HEK293 (cell line): ENCODE data around the gene PLSCR3.
A peak's percentile ranks its signal among the peaks of the same experiment; 100 is the strongest.

ENCODE experiments used
- GLIS2 ChIP-seq: fragments of 450-650 bp; formaldehyde crosslinking; IDR thresholded peaks from 2 replicates; pipeline ENCODE4 v1.5.1; 2016; ENCODE audit warnings: missing biosample characterization, missing genetic modification characterization
- IKZF3 ChIP-seq: fragments of 450-650 bp; IDR thresholded peaks from 2 replicates; pipeline ENCODE4 v1.5.0; 2018; ENCODE audit warnings: missing biosample characterization, mild to moderate bottlenecking, missing genetic modification characterization, moderate library complexity
- KLF7 ChIP-seq: fragments of 450-650 bp; formaldehyde crosslinking; IDR thresholded peaks from 2 replicates; pipeline ENCODE4 v1.5.1; 2016; ENCODE audit warnings: missing biosample characterization, missing genetic modification characterization, borderline replicate concordance
- KLF9 ChIP-seq: fragments of 450-650 bp; formaldehyde crosslinking; IDR thresholded peaks from 2 replicates; pipeline ENCODE4 v1.5.1; 2016; ENCODE audit warnings: missing biosample characterization, missing genetic modification characterization, low read depth
- MYNN ChIP-seq: fragments of 450-650 bp; formaldehyde crosslinking; IDR thresholded peaks from 2 replicates; pipeline ENCODE4 v1.5.1; 2016; ENCODE audit warnings: missing biosample characterization, missing genetic modification characterization, borderline replicate concordance
- OSR2 ChIP-seq: fragments of 450-650 bp; formaldehyde crosslinking; IDR thresholded peaks from 2 replicates; pipeline ENCODE4 v1.5.1; 2016; ENCODE audit warnings: missing biosample characterization, missing genetic modification characterization
- OVOL3 ChIP-seq: fragments of 450-650 bp; formaldehyde crosslinking; IDR thresholded peaks from 2 replicates; pipeline ENCODE4 v1.5.1; 2016; ENCODE audit warnings: missing biosample characterization, missing genetic modification characterization
- RBAK ChIP-seq: fragments of 450-650 bp; formaldehyde crosslinking; IDR thresholded peaks from 2 replicates; pipeline ENCODE4 v1.5.1; 2016; ENCODE audit warnings: missing biosample characterization, missing genetic modification characterization
- SP3 ChIP-seq: fragments of 450-650 bp; formaldehyde crosslinking; IDR thresholded peaks from 2 replicates; pipeline ENCODE4 v1.5.1; 2016; ENCODE audit warnings: missing biosample characterization, missing genetic modification characterization
- ZBTB1 ChIP-seq: fragments of 450-650 bp; formaldehyde crosslinking; IDR thresholded peaks from 2 replicates; pipeline ENCODE4 v1.5.1; 2016; ENCODE audit warnings: missing biosample characterization, missing genetic modification characterization
- ZNF10 ChIP-seq: fragments of 450-650 bp; formaldehyde crosslinking; IDR thresholded peaks from 2 replicates; pipeline ENCODE4 v1.5.1; 2017; ENCODE audit warnings: missing biosample characterization, missing genetic modification characterization
- ZNF112 ChIP-seq: fragments of 450-650 bp; formaldehyde crosslinking; IDR thresholded peaks from 2 replicates; pipeline ENCODE4 v1.5.0; 2017; ENCODE audit warnings: missing biosample characterization, missing genetic modification characterization
- ZNF140 ChIP-seq: fragments of 450-650 bp; formaldehyde crosslinking; IDR thresholded peaks from 2 replicates; pipeline ENCODE4 v1.5.1; 2016; ENCODE audit warnings: missing biosample characterization, missing genetic modification characterization
- ZNF174 ChIP-seq: fragments of 450-650 bp; formaldehyde crosslinking; IDR thresholded peaks from 2 replicates; pipeline ENCODE4 v1.5.0; 2017; ENCODE audit warnings: missing biosample characterization, mild to moderate bottlenecking, missing genetic modification characterization
- ZNF2 ChIP-seq: fragments of 450-650 bp; formaldehyde crosslinking; IDR thresholded peaks from 2 replicates; pipeline ENCODE4 v1.5.1; 2016; ENCODE audit warnings: missing biosample characterization, missing genetic modification characterization
- ZNF239 ChIP-seq: fragments of 450-650 bp; formaldehyde crosslinking; IDR thresholded peaks from 2 replicates; pipeline ENCODE4 v1.5.1; 2016; ENCODE audit warnings: missing biosample characterization, missing genetic modification characterization
- ZNF274 ChIP-seq, 2 experiments: fragments of 200-500 bp in 1 of 2; fragments of 450-650 bp in 1 of 2; sonication (Bioruptor generic) in 1 of 2; formaldehyde crosslinking in 1 of 2; IDR thresholded peaks; 2 replicates each; pipeline versions ENCODE4 v1.5.1 to v1.6.1; 2014 to 2016; ENCODE audit warnings: borderline replicate concordance in 1 of 2, inconsistent platforms in 1 of 2, low read length in 1 of 2, missing biosample characterization in 1 of 2, missing genetic modification characterization in 1 of 2
- ZNF324 ChIP-seq: fragments of 450-650 bp; formaldehyde crosslinking; IDR thresholded peaks from 2 replicates; pipeline ENCODE4 v1.5.1; 2016; ENCODE audit warnings: missing biosample characterization, missing genetic modification characterization
- ZNF488 ChIP-seq: fragments of 450-650 bp; formaldehyde crosslinking; IDR thresholded peaks from 2 replicates; pipeline ENCODE4 v1.5.1; 2016; ENCODE audit warnings: missing biosample characterization, missing genetic modification characterization
- ZNF529 ChIP-seq: fragments of 450-650 bp; formaldehyde crosslinking; IDR thresholded peaks from 2 replicates; pipeline ENCODE4 v1.5.1; 2017; ENCODE audit warnings: missing genetic modification characterization, missing biosample characterization; ENCODE audit not compliant: insufficient replicate concordance
- ZNF544 ChIP-seq: fragments of 450-650 bp; formaldehyde crosslinking; IDR thresholded peaks from 2 replicates; pipeline ENCODE4 v1.5.0; 2017; ENCODE audit warnings: missing biosample characterization, missing genetic modification characterization
- ZNF549 ChIP-seq: fragments of 450-650 bp; IDR thresholded peaks from 2 replicates; pipeline ENCODE4 v1.5.1; 2018; ENCODE audit warnings: missing biosample characterization, missing genetic modification characterization, mild to moderate bottlenecking, inconsistent platforms, moderate library complexity
- ZNF558 ChIP-seq: fragments of 450-650 bp; formaldehyde crosslinking; IDR thresholded peaks from 2 replicates; pipeline ENCODE4 v1.5.1; 2016; ENCODE audit warnings: missing biosample characterization, missing genetic modification characterization
- ZNF610 ChIP-seq: fragments of 450-650 bp; formaldehyde crosslinking; IDR thresholded peaks from 2 replicates; pipeline ENCODE4 v1.5.1; 2016; ENCODE audit warnings: missing biosample characterization, missing genetic modification characterization, borderline replicate concordance
- ZNF623 ChIP-seq: fragments of 450-650 bp; formaldehyde crosslinking; IDR thresholded peaks from 2 replicates; pipeline ENCODE4 v1.5.1; 2016; ENCODE audit warnings: missing biosample characterization, missing genetic modification characterization
- ZNF654 ChIP-seq: fragments of 450-650 bp; formaldehyde crosslinking; IDR thresholded peaks from 2 replicates; pipeline ENCODE4 v1.5.1; 2016; ENCODE audit warnings: low read depth, missing biosample characterization, missing genetic modification characterization
- ZSCAN5A ChIP-seq: fragments of 450-650 bp; formaldehyde crosslinking; IDR thresholded peaks from 2 replicates; pipeline ENCODE4 v1.5.1; 2016; ENCODE audit warnings: missing biosample characterization, missing genetic modification characterization
- TF ChIP-seq, protein P1 (sequence below): fragments of 450-650 bp; formaldehyde crosslinking; IDR thresholded peaks from 2 replicates; pipeline ENCODE4 v1.5.1; 2016; ENCODE audit warnings: missing biosample characterization, missing genetic modification characterization
- TF ChIP-seq, protein P2 (sequence below): fragments of 450-650 bp; formaldehyde crosslinking; IDR thresholded peaks from 2 replicates; pipeline ENCODE4 v1.5.1; 2016; ENCODE audit warnings: missing biosample characterization, missing genetic modification characterization, borderline replicate concordance
- TF ChIP-seq, protein P3 (sequence below): fragments of 450-650 bp; formaldehyde crosslinking; IDR thresholded peaks from 2 replicates; pipeline ENCODE4 v1.5.1; 2016; ENCODE audit warnings: missing biosample characterization, missing genetic modification characterization

The PLSCR3 gene

DNA sequence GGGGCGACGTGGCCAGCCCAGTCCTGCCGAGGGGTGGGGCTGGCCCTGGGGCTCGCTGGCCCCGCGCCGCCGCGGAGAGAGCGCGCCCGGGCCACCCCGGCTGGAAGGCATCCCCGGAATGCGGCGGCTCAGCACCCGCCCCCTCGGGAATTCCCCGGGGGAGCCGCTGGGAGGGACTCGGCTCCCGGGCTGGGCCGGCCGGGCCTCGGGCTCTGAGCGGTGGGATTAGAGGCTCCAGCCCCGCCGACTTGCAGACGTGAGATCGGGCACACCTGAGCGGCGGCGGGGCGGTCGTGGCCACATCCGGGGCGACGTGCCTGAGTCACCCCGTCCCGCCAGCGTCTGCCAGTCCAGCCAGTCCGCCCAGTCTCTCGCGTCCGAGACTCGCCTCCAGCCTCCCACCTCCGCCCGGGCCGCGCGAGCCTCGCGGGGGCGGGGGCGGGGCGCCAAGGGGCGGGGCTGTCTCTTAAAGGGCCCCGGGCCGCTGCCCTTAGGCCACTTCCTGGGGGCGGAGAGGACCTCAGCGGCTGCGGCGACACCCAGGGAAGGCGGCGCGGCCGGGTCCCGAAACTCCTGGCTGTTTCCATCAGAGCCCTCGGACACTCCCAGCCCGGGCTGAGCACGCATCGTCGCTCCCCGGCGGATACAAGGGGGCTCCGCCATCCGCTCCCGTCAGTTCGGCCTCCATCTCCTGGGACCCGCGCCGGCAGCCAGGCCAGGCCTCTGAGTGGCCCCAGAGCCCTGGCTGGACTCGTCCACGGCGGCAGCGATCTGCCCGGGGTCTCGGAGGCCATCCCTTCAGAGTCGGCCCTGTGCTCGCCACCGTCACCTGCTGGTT lies 42.4 kb downstream of the PLSCR3 start, which contains the start of gene KCTD11 (continued):
- TF ChIP-seq, protein P1, sequence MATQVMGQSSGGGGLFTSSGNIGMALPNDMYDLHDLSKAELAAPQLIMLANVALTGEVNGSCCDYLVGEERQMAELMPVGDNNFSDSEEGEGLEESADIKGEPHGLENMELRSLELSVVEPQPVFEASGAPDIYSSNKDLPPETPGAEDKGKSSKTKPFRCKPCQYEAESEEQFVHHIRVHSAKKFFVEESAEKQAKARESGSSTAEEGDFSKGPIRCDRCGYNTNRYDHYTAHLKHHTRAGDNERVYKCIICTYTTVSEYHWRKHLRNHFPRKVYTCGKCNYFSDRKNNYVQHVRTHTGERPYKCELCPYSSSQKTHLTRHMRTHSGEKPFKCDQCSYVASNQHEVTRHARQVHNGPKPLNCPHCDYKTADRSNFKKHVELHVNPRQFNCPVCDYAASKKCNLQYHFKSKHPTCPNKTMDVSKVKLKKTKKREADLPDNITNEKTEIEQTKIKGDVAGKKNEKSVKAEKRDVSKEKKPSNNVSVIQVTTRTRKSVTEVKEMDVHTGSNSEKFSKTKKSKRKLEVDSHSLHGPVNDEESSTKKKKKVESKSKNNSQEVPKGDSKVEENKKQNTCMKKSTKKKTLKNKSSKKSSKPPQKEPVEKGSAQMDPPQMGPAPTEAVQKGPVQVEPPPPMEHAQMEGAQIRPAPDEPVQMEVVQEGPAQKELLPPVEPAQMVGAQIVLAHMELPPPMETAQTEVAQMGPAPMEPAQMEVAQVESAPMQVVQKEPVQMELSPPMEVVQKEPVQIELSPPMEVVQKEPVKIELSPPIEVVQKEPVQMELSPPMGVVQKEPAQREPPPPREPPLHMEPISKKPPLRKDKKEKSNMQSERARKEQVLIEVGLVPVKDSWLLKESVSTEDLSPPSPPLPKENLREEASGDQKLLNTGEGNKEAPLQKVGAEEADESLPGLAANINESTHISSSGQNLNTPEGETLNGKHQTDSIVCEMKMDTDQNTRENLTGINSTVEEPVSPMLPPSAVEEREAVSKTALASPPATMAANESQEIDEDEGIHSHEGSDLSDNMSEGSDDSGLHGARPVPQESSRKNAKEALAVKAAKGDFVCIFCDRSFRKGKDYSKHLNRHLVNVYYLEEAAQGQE (tag by site-specific recombination): no peak
- TF ChIP-seq ZNF10 (tag by site-specific recombination) (peak; percentile 95), ZNF274 (IDR thresholded peaks at IDR 0.05; ENCODE audit: low read length) (no peak), ZNF274 (tag by site-specific recombination; IDR thresholded peaks at IDR 0.05; ENCODE audit: borderline replicate concordance) (no peak), SP3 (tag by site-specific recombination) (peak; percentile 86), ZNF324 (no peak; the same call in 1 of the 2 replicates), ZNF174 (no peak), OVOL3 (no peak), KLF9 (tag by site-specific recombination) (peak; percentile 91), IKZF3 (tag by site-specific recombination) (peak; percentile 97), ZNF112 (tag by site-specific recombination) (no peak), ZNF239 (tag by site-specific recombination) (no peak), OSR2 (tag by site-specific recombination) (0 out of 2 replicates have a peak, but pooled peaks have one; percentile 28), GLIS2 (tag by site-specific recombination) (peak; percentile 85), ZNF623 (no peak), ZNF544 (tag by site-specific recombination) (no peak), ZNF2 (tag by site-specific recombination) (no peak), ZNF610 (tag by site-specific recombination) (no peak), ZNF654 (no peak), MYNN (tag by site-specific recombination) (no peak), ZNF488 (no peak), ZNF549 (tag by site-specific recombination) (no peak), KLF7 (tag by site-specific recombination) (peak; percentile 63; the same call in 1 of the 2 replicates), ZNF558 (tag by site-specific recombination) (no peak), ZNF140 (tag by site-specific recombination) (no peak), ZSCAN5A (tag by site-specific recombination) (0 out of 2 replicates have a peak, but pooled peaks have one; percentile 24), RBAK (tag by site-specific recombination) (no peak), ZNF529 (no peak), ZBTB1 (tag by site-specific recombination) (no peak)
- TF ChIP-seq, protein P2, sequence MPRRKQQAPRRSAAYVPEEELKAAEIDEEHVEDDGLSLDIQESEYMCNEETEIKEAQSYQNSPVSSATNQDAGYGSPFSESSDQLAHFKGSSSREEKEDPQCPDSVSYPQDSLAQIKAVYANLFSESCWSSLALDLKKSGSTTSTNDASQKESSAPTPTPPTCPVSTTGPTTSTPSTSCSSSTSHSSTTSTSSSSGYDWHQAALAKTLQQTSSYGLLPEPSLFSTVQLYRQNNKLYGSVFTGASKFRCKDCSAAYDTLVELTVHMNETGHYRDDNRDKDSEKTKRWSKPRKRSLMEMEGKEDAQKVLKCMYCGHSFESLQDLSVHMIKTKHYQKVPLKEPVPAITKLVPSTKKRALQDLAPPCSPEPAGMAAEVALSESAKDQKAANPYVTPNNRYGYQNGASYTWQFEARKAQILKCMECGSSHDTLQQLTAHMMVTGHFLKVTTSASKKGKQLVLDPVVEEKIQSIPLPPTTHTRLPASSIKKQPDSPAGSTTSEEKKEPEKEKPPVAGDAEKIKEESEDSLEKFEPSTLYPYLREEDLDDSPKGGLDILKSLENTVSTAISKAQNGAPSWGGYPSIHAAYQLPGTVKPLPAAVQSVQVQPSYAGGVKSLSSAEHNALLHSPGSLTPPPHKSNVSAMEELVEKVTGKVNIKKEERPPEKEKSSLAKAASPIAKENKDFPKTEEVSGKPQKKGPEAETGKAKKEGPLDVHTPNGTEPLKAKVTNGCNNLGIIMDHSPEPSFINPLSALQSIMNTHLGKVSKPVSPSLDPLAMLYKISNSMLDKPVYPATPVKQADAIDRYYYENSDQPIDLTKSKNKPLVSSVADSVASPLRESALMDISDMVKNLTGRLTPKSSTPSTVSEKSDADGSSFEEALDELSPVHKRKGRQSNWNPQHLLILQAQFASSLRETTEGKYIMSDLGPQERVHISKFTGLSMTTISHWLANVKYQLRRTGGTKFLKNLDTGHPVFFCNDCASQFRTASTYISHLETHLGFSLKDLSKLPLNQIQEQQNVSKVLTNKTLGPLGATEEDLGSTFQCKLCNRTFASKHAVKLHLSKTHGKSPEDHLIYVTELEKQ (tag by site-specific recombination): no peak
- TF ChIP-seq, protein P3, sequence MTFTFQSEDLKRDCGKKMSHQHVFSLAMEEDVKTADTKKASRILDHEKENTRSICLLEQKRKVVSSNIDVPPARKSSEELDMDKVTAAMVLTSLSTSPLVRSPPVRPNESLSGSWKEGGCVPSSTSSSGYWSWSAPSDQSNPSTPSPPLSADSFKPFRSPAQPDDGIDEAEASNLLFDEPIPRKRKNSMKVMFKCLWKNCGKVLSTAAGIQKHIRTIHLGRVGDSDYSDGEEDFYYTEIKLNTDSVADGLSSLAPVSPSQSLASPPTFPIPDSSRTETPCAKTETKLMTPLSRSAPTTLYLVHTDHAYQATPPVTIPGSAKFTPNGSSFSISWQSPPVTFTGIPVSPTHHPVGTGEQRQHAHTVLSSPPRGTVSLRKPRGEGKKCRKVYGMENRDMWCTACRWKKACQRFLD (tag by site-specific recombination): no peak
